Amniotic epithelial cell (primary cell): ENCODE results near the gene GALM.
"Not testable (repeated sequence)": the region's sequence is repeated elsewhere in the genome, so short reads cannot be mapped to it uniquely, and the experiment has no call there.

ENCODE experiments used
- DNase-seq: peaks from one replicate; pipeline ENCODE4 v3.0.0-alpha.2; 2010; ENCODE audit warnings: low read depth

Gene GALM

GRCh38 chr2:38665854-38666555 is at the start of gene GALM:
Gene GALM, plus strand, starts transcription at chr2:38666114. Its CDS starts 48 bp downstream, at chr2:38666162.
- peak; percentile 95 for DNase-seq

DNA sequence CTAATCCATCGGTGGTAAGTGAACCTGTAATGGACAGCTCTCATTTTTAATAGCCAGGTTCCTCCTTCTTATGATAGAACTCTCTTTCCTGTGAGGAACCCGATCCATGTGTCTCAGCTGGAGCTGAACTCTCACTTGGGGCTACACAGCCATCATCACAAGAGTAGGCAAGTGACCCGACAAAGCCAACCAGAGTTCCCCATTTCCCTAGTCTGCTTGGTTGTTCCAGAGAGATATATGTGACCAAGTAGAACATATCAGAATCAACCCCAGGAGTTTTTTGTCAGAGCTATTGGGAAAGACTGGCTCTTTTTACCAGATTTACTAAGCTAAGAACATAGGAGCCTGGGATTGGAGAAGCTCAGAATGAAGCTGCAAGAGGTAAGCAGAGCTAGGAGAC is 48.6 kb upstream of the GALM start:
- no peak for DNase-seq

- no peak for DNase-seq
These were observed 46.3 kb upstream of the GALM start for GRCh38 chr2:38619458-38620164.

- DNase-seq, result no peak
These were observed 45.5 kb upstream of the GALM start for GRCh38 chr2:38620282-38620977.

DNA sequence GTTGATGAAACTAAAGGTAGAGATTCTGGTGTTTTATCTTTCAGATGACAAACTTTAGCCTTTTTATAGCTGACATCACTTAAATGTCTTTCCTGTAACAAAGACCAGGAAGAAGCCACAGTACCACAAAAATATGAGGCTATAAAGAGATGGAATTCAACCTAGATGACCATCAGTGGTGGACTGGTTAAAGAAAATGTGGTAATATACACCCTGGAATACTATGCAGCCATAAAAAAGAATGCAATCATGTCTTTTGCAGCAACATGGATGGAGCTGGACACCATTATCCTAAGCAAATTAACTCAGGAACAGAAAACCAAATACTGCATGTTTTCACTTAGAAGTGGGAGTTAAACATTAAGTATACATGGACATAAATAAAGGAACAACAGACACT is 44.9 kb upstream of the GALM start:
- DNase-seq, result no peak

GRCh38 chr2:38622210-38622609 is 43.7 kb upstream of the GALM start:
- DNase-seq, result no peak

- no peak for DNase-seq
These were observed 39.4 kb upstream of the GALM start for GRCh38 chr2:38626326-38627035.

DNA sequence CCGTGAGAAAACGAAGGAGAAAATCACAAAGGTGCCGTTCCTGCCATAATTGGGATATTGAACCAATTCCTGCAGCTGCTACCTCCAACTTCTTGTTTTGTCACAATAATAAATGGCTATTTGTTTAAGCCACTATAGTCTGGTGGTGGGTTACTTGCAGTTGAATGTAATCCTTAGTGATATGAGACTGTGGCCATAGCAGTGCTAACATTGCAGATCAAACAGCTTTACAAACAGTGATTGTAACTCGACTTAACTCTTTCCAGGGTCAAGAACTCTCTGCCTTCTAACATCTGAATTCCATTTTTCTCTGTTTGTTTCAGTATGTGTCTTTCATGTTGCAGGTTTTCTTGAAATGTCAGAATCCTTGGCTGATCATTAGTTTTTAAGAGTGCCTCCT is 38.5 kb upstream of the GALM start:
- no peak for DNase-seq

GRCh38 chr2:38629684-38630083 is 36.2 kb upstream of the GALM start:
- no peak for DNase-seq

GRCh38 chr2:38631976-38632375 is 33.9 kb upstream of the GALM start:
- DNase-seq, result no peak

DNA sequence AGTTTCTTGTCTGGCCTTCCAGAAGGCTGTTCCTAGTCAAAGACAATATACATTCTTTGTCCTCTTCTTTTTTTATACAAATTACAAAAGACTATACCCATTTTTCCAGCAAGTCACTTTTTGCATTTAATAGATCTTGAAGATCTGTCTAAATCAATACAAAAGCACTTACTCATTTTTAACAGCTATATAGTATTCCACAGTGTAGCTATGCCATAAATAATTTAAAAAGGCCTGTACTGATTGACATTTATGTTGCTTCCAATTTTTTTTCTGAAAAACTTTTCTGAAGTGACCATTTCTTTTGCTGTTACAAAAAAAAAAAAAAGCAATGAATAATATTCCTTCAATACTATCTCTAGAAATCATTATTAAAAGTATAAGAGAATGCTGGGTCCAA is 32.9 kb upstream of the GALM start:
- no peak for DNase-seq

DNA sequence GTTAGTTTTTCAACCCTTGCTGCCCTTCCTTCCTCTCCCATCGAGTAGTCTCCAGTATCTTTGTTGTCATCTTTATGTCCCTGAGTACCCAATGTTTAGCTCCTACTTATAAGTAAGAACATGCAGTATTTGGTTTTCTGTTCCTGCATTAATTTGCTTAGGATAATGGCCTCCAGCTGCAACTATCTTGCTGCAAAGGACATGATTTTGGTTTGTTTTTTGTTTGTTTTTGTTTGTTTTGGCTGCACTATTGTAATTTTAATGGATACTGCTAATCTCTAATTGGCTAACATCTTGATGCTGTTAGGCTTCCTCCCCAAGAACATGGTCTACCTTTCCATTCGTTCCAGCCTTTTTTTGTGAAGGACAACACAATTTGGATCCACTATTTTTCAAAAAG is 32.0 kb upstream of the GALM start:
- no peak for DNase-seq

- no peak for DNase-seq
These were observed 31.2 kb upstream of the GALM start for GRCh38 chr2:38634684-38635083.

- no peak for DNase-seq
These were observed 30.8 kb upstream of the GALM start for GRCh38 chr2:38635139-38635538.

DNA sequence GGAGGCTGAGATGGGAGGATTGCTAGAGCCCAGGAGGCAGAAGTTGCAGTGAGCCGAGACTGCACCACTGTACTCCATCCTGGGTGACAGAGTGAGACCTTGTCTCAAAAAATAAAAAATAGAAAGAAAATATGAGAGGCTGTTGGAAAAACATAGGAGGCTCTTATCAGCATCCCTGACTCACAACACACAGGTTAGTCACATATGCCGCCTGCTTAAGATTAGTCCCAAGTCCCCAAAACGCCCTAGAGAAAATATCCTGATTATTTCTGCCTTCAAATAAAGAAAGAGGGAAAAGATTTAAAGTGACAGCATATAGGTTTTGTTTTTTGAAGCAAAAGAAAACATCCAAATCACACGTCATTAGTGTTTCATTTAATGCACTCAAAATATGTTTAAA is 29.8 kb upstream of the GALM start:
- DNase-seq, result no peak

GRCh38 chr2:38642373-38643017 is 23.4 kb upstream of the GALM start:
- DNase-seq, result not testable (repeated sequence)

GRCh38 chr2:38643021-38643671 is 22.8 kb upstream of the GALM start:
- DNase-seq, result no peak

GRCh38 chr2:38643683-38644511 is 22.0 kb upstream of the GALM start:
- not testable (repeated sequence) for DNase-seq

DNA sequence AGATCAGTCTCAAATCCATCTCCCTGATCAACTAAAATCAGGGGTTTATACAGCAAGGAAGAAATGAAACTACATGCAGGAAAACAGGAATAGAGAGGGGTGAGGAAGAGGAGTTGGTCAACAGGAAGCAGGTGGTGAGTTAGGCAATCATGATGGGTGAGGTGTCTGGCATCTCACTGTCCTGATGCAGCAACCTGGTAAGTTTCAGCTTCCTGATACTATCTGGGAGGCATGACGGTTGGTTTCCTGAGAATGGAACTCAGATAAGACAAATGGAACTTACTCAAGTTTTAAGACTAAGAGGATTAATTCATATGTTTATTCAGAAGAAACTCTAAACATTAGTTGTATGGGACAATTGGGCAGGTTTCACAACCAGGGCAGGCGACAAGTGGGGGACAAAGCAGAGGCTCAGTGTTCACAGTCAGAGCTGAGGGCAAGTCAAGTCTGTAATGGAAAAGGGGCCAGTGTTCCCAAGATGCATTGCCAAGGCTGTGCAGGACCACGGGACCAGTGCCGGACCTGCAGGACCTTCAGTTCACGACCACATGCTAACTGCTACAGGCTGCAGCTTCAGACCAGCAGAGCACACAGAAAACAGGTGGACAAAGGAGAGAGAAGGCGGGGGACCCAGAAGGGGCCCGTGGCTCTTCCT is 17.7 kb upstream of the GALM start:
- peak; percentile 90 for DNase-seq

- no peak for DNase-seq
These were observed 16.7 kb upstream of the GALM start for GRCh38 chr2:38649176-38649728.
